ENCODE data around the gene AGAP3.

The AGAP3 gene

GRCh38 chr7:151186640-151187408 is 100.5 kb downstream of the AGAP3 start, which contains the start of gene ASB10:
Gene ASB10 (minus strand): TSS chr7:151187250. CDS start chr7:151187130, 120 bp downstream.
- Histone ChIP-seq H3K27ac (no peak within 1 kb of the TSS), H3K4me3 (no peak within 1 kb of the TSS)
- no peak for TF ChIP-seq CTCF (IDR thresholded peaks at IDR 0.05)
- no peak for DNase-seq (ENCODE audit: low spot score)

GRCh38 chr7:151187409-151188251 is 101.4 kb downstream of the AGAP3 start:
- Histone ChIP-seq H3K4me3 (no peak overlapping the region), H3K27ac (no peak overlapping the region)
- TF ChIP-seq CTCF (IDR thresholded peaks at IDR 0.05), result no peak
- DNase-seq (ENCODE audit: low spot score), result no peak

- Histone ChIP-seq H3K27ac (no peak overlapping the region), H3K4me3 (no peak overlapping the region)
- DNase-seq (ENCODE audit: low spot score), result no peak
- no peak for TF ChIP-seq CTCF (IDR thresholded peaks at IDR 0.05)
These were observed 101.9 kb downstream of the AGAP3 start for GRCh38 chr7:151188252-151188542.

- Histone ChIP-seq H3K4me3 (no peak overlapping the region), H3K27ac (no peak overlapping the region)
- TF ChIP-seq CTCF (IDR thresholded peaks at IDR 0.05), result no peak
- no peak for DNase-seq (ENCODE audit: low spot score)
These were observed 102.8 kb downstream of the AGAP3 start for GRCh38 chr7:151189038-151189437.

GRCh38 chr7:151191544-151191943 is 105.3 kb downstream of the AGAP3 start:
- Histone ChIP-seq H3K27ac (no peak overlapping the region), H3K4me3 (no peak overlapping the region)
- no peak for TF ChIP-seq CTCF (IDR thresholded peaks at IDR 0.05)
- DNase-seq (ENCODE audit: low spot score), result no peak

- H3K27ac ChIP-seq, result no peak overlapping the region
- DNase-seq (ENCODE audit: low spot score), result no peak
- no peak overlapping the region for H3K4me3 ChIP-seq
- no peak for TF ChIP-seq CTCF (IDR thresholded peaks at IDR 0.05)
These were observed 105.8 kb downstream of the AGAP3 start for GRCh38 chr7:151192002-151192539.

All from coronary artery (tissue), 2 donors.